HUES6 (cell line): ENCODE data around the gene CAPN9.
"Not testable (repeated sequence)": the region's sequence is repeated elsewhere in the genome, so short reads cannot be mapped to it uniquely, and the experiment has no call there.

Experiments
- H3K27ac ChIP-seq: 2 replicates; pipeline ENCODE4 v1.7.0; 2013; ENCODE audit warnings: low read depth, mild to moderate bottlenecking, low read length, inconsistent platforms
- H3K27me3 ChIP-seq: 2 replicates; pipeline ENCODE4 v1.6.1; 2013; ENCODE audit warnings: low read length; ENCODE audit not compliant: control insufficient read depth, insufficient read depth
- H3K36me3 ChIP-seq: 2 replicates; pipeline ENCODE4 v1.6.1; 2013; ENCODE audit warnings: low read length; ENCODE audit not compliant: control insufficient read depth, insufficient read depth
- H3K4me1 ChIP-seq: 2 replicates; pipeline ENCODE4 v1.6.1; 2013; ENCODE audit warnings: low read length; ENCODE audit not compliant: control insufficient read depth, insufficient read depth
- H3K4me3 ChIP-seq: 2 replicates; pipeline ENCODE4 v1.5.1; 2013; ENCODE audit warnings: low read depth, low read length
- H3K9ac ChIP-seq: one replicate; pipeline ENCODE4 v1.6.1; 2013; ENCODE audit warnings: mild to moderate bottlenecking, low read length
- H3K9me3 ChIP-seq: 2 replicates; pipeline ENCODE4 v1.6.1; 2013; ENCODE audit warnings: low read depth, low read length; ENCODE audit not compliant: control insufficient read depth, insufficient read depth

The CAPN9 gene

DNA sequence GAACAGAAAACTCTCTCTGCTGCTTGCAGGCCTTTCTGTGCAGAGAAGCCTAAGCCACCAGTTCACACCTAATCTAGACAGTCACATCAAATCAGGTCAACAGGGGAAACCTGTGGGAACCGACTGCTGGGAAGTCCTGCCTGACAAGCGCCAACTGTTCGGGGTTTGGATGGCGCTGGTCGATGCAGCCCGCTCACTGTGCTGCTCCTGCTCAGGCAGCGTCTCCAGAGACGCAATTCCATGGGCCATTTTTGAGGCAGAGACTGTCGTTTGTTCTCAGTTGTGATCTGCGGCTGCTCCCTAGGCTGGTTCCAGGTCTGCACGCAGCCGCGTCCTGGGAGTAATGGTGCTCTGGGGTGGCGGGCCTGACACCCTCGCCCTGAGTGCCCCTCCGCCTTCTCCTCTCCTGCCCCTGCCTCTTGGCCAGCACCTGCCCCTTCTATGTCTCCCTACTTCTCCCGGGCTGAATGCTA is 34.7 kb upstream of the CAPN9 start:
- no peak overlapping the region for H3K9ac ChIP-seq
- H3K4me3 ChIP-seq = no peak overlapping the region
- no peaks in the 10 kb centered on the region for H3K27me3 ChIP-seq
- no peaks in the 10 kb centered on the region for H3K9me3 ChIP-seq
- H3K36me3 ChIP-seq = no peaks in the 10 kb centered on the region
- peaks cover 10% of the 10 kb centered on the region; the same call in 1 of the 2 replicates for H3K4me1 ChIP-seq
- H3K27ac ChIP-seq = no peak overlapping the region

DNA sequence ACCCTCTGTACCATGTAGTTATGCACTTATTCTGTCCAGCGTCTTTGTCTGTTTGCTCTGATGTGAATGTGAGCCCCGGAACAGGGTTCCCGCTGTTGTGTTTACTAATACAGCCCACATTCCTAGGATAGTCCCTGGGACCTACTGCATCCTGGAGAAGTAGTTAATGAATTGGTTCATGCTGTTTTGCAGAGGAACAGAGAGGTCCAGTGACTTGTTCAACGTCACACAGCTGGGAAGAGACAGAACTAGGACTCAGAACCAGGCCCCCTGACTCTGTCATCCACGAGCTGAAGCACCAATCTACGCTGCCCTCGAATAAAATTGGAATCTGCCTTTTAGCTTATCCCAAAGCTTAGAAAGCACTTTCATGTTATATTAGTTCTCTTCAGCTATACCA is 34.0 kb upstream of the CAPN9 start:
- Histone ChIP-seq H3K36me3 (no peaks in the 10 kb centered on the region), H3K4me3 (no peak overlapping the region), H3K27me3 (no peaks in the 10 kb centered on the region), H3K9me3 (no peaks in the 10 kb centered on the region), H3K9ac (no peak overlapping the region), H3K27ac (no peak overlapping the region), H3K4me1 (peaks cover 10% of the 10 kb centered on the region; the same call in 1 of the 2 replicates)

DNA sequence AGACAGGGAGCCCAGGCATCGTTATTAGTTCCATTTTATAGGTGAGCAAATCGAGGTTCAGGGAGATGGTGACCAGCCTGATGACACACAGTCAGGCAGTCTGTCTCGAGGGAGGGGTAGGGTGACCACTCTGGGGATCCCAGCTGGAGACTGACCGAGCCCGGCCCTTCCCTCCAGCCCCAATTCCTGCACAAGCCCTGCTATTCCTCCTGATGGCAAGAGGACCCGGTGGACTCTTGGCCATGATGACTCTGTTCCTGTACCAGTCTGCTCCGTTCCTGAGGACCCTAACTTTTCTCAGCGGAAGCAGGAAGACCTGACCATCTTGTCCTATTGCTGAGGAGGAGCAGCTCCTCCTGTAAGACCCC is 33.7 kb upstream of the CAPN9 start:
- peaks cover 10% of the 10 kb centered on the region; the same call in 1 of the 2 replicates for H3K4me1 ChIP-seq
- H3K27ac ChIP-seq = no peak overlapping the region
- H3K9me3 ChIP-seq = no peaks in the 10 kb centered on the region
- no peak overlapping the region for H3K9ac ChIP-seq
- no peaks in the 10 kb centered on the region for H3K27me3 ChIP-seq
- H3K36me3 ChIP-seq = no peaks in the 10 kb centered on the region
- H3K4me3 ChIP-seq = no peak overlapping the region

DNA sequence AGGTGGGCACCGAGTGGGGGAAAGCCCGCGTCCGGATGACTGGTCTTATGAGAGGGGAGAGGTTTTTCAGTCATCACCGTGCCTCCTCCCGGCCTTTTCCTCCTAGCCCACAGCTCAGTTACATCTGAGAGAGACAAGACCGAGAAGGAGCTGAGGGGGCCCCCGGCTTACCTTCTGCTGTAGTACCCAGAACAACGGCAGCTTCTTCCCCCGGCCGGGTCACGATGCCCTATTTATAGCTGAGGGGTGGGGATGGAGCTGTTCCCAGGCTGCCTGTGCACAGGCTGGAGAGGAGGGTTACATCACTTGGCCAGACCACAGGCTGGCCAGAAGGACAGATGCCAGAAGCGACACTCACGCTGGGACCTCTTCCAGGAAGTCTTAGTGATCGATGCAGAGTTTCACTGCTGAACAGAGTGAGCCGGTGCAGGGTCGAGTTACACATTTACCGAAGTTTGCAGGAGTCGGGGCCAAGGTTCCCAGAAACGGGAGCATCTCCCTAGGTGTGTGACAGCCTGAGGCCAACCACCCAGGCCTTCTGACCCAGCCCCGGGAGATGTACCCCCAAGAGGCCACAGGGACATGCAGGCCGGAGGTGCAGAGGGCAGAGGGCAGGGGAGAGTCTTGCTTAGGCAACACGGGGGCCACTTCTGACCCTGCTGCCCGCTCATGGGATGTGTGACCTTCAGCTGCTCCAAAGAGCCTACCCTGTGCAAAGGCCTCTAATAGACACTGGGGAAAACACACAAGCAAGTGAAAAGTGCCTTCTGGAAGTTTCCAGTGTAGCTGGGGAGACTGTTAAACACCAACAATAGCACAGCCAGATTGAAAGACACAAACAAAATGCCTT is 33.0 kb upstream of the CAPN9 start, which contains the start of gene AGT:
Gene AGT (minus strand): TSS at position 208 of the 850 bp plus-strand sequence. CDS start 3,299 bp downstream, outside the sequence.
- Histone ChIP-seq H3K36me3 (no peaks in the 10 kb centered on the region), H3K9me3 (no peaks in the 10 kb centered on the region), H3K27me3 (no peaks in the 10 kb centered on the region), H3K4me3 (no peak within 1 kb of the TSS), H3K4me1 (peaks cover 10% of the 10 kb centered on the region; the same call in 1 of the 2 replicates), H3K27ac (no peak within 1 kb of the TSS), H3K9ac (no peak within 1 kb of the TSS)

DNA sequence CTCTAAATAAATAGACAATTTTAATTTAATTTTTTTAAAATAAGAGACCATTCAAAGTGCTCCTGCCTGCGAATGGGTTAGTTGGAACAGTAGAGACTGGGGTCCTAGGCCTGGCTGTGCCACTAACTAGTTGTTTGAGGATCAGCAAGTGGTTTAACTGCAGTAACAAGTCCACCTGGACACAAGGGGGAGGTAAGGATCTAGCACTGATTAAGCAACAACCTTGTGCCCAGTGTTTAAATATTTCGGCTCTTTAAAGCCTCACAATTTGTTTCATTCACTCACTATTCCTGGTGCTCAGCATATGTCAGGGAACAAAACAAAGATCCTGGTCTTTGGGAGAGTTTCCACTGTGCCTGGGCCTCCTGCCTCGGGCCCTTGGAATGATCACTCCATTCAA is 31.7 kb upstream of the CAPN9 start:
- H3K4me3 ChIP-seq = no peak overlapping the region
- peaks cover 10% of the 10 kb centered on the region; the same call in 1 of the 2 replicates for H3K4me1 ChIP-seq
- H3K27me3 ChIP-seq = no peaks in the 10 kb centered on the region
- H3K9ac ChIP-seq = no peak overlapping the region
- H3K27ac ChIP-seq = no peak overlapping the region
- no peaks in the 10 kb centered on the region for H3K9me3 ChIP-seq
- H3K36me3 ChIP-seq = no peaks in the 10 kb centered on the region

DNA sequence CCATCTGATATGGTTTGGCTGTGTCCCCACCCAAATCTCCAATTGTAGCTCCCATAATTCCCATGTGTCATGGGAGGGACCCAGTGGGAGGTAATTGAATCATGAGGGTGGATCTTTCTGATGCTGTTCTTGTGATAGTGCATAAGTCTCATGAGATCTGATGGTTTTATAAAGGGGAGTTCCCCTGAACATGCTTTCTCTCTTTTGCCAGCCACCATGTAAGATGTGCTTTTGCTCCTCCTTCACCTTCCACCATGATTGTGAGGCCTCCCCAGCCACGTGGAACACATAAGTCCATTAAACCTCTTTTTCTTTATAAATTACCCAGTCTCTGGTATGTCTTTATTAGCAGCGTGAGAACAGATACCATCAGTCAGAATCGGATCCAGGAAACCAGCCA is 30.7 kb upstream of the CAPN9 start:
- not testable (repeated sequence) for H3K4me3 ChIP-seq, H3K9me3 ChIP-seq, H3K27me3 ChIP-seq, H3K9ac ChIP-seq, H3K36me3 ChIP-seq, H3K4me1 ChIP-seq, H3K27ac ChIP-seq

DNA sequence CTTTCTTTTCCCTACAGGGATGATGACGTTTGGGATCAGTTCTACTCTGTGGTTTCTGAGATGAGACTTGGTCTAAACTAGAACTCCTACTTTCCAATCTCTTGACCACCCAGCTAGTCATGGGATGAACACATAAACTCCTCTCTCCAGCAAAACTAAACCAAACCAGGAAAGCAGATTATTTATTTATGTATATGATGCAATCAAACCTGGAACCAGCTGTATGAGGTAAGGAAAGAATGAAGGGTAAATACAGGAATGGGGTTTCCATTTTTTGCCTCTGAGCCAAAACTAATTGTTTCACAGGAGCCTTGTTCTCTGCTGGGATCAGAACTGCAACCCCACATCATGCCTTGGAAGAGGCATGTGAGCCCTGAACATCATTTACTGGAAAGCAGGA is 29.9 kb upstream of the CAPN9 start:
- Histone ChIP-seq H3K4me3 (no peak overlapping the region), H3K4me1 (peaks cover 10% of the 10 kb centered on the region; the same call in 1 of the 2 replicates), H3K27me3 (no peaks in the 10 kb centered on the region), H3K36me3 (no peaks in the 10 kb centered on the region), H3K9me3 (peaks cover 8% of the 10 kb centered on the region), H3K27ac (no peak overlapping the region), H3K9ac (no peak overlapping the region)

DNA sequence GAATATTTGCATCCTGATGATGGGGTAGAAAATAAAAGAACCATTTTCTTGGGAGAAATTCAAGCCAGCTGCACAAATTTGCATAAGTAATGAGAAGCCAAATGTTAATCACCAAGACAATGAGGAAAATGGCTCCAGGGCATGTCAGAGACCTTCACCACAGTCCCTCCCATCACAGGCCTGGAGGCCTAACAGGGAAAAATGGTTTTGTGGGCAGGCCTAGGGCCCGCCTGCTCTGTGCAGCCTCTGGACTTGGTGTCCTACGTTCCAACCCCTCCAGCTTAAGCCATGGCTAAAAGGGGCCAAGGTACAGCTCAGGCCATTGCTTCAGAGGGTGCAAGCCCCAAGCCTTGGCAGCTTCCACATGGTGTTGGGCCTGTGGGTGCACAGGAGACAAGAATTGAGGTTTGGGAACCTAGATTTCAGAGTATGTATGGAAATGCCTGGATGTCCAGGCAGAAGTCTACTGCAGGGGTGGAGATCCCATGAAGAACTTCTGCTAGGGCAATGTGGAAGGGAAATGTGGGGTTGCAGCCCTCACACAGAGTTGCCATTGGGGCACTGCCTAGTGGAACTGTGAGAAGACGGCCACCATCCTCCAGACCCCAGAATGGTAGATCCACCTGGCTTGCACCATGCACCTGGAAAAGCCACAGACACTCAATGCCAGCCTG is 25.2 kb upstream of the CAPN9 start:
- not testable (repeated sequence) for H3K9ac ChIP-seq, H3K4me1 ChIP-seq, H3K4me3 ChIP-seq, H3K36me3 ChIP-seq, H3K27me3 ChIP-seq, H3K27ac ChIP-seq
- H3K9me3 ChIP-seq = peaks cover 19% of the 10 kb centered on the region

DNA sequence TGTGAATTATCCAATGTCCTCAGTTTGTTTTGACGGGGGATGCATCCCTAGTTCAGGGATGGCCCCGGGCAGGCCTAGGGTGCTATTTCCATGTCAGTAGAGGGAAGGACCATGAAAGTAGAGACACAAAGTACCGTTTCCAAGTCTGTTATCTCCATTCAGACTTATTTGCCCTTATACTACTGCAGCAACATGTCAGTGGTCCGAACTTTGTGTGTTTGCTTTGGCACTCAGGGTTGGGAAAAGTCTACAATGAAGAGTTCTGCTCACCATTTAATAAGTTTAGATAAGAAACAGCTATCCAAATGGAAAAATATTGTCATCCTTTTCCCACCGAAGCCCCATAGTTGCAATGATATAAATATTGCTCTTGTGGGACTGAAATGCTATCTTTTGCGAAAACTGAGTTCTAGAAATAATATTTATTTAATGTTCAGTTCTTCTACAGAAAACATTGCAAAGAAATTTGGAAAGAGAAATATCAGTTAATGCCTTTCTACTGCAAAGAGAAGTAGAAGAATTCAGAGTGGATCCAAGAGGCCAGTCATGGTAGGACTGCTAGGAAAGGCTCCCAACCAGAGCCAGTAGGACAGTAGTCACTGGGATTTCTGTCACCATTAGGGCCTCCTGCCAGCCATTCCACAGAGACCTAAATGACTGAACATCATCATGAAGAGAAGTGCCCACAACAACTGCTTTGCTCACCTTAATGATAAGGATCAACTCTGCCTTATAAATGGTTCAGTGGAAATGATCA is 21.8 kb upstream of the CAPN9 start:
- H3K27me3 ChIP-seq = no peaks in the 10 kb centered on the region
- no peak overlapping the region for H3K4me3 ChIP-seq
- no peak overlapping the region for H3K27ac ChIP-seq
- peaks cover 19% of the 10 kb centered on the region for H3K9me3 ChIP-seq
- peaks cover 16% of the 10 kb centered on the region for H3K4me1 ChIP-seq
- no peak overlapping the region for H3K9ac ChIP-seq
- H3K36me3 ChIP-seq = no peaks in the 10 kb centered on the region

DNA sequence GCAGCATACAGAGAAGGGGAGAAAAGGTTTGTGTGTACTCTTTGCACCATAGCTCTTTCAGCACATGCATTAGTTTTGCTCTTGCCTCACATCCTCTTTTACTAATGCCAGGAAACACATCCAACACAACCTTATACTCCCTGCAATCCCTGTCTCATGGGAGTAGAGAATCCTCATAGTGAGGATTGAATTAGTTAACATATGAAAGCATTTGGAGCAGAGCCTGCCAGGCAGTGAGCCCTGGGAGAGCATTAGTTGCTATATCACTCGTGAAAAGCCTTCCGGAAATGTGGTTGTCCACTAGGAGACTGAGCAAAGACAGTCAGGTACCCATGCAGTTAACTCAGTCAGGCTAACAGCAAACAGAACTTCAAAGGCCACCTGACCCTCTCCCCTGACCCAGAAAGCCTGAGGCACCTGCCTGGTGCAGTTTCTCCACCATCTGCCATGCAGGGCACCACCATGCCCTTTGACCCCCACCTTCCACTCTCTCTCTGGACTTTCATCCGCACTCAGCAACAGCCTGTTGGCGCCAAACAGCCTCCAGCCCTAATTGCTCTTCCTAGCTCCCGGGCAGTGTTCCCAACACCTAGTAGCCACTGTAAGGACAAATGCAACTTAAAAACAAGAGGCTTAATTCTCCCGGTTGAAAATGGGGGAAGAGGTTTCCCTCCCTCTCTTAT is 18.3 kb upstream of the CAPN9 start:
- H3K9ac ChIP-seq = no peak overlapping the region
- H3K4me1 ChIP-seq = peaks cover 16% of the 10 kb centered on the region

More for the DNA sequence above, 18.3 kb upstream of the CAPN9 start:
- no peak overlapping the region for H3K4me3 ChIP-seq
- H3K9me3 ChIP-seq = no peaks in the 10 kb centered on the region
- no peaks in the 10 kb centered on the region for H3K27me3 ChIP-seq
- no peak overlapping the region for H3K27ac ChIP-seq
- no peaks in the 10 kb centered on the region for H3K36me3 ChIP-seq
